ENCODE results near the gene SLC39A11. TPM values are rescaled to one million over a fixed set of nuclear protein-coding genes. Genes with fewer than 3 reads are reported as not detected.

SLC39A11 gene
- total RNA-seq, 1 experiment from 2014 or later = 15.2 TPM

GRCh38 chr17:72928454-72929136, 163.9 kb downstream of the SLC39A11 start:
- no peak overlapping the region for H3K18ac ChIP-seq (ENCODE audit: insufficient read length, low read depth, low read length)
- H3K27me3 ChIP-seq (ENCODE audit: insufficient read depth, low read length) = no peaks in the 10 kb centered on the region
- Mint-ChIP-seq H3K36me3 (ENCODE audit: insufficient read depth in 1 of 3, low read depth in 3 of 3) (no peaks in the 10 kb centered on the region), H3K27ac (peak overlapping the region in 1 of 3 experiments; percentile 32; a peak in 1 of 7 replicates), H3K9me3 (no peaks in the 10 kb centered on the region), H3K4me3 (no peak overlapping the region), H3K4me1 (peaks cover 0 to 5% of the 10 kb centered on the region in 2 experiments), H3K27me3 (ENCODE audit: low read depth) (no peaks in the 10 kb centered on the region; the same call in 1 of the 2 replicates)
- no peak overlapping the region for H2BK5ac ChIP-seq (ENCODE audit: insufficient read length, low read length)
- no peaks in the 10 kb centered on the region for H4K20me1 ChIP-seq (ENCODE audit: control insufficient read depth, insufficient read depth, insufficient read length)
- H3K79me2 ChIP-seq (ENCODE audit: insufficient read depth, low read length) = no peaks in the 10 kb centered on the region
- no peak overlapping the region for H2AK5ac ChIP-seq (ENCODE audit: insufficient read length, low read length)
- no peak overlapping the region for H4K91ac ChIP-seq (ENCODE audit: insufficient read length, low read depth, low read length)
- H3K4me2 ChIP-seq (ENCODE audit: insufficient read depth, insufficient read length, low read length) = no peak overlapping the region
- no peak overlapping the region for H2BK20ac ChIP-seq (ENCODE audit: low read depth, low read length, poor library complexity, severe bottlenecking)
- no peak overlapping the region for H3K27ac ChIP-seq (ENCODE audit: insufficient read length, low read depth, low read length)
- H4K8ac ChIP-seq (replicated peaks; ENCODE audit: insufficient read length, low read depth, low read length) = no peak overlapping the region
- H2BK15ac ChIP-seq (ENCODE audit: low read depth, low read length) = no peak overlapping the region
- H2BK120ac ChIP-seq (ENCODE audit: low read depth, low read length, poor library complexity, severe bottlenecking) = no peak overlapping the region
- no peak overlapping the region for H3T11ph ChIP-seq (ENCODE audit: low read length)
- no peak for DNase-seq
- no peak overlapping the region for H4K5ac ChIP-seq (ENCODE audit: insufficient read length, low read depth, low read length)
- H2AFZ ChIP-seq (ENCODE audit: low read length) = no peak overlapping the region
- H3K56ac ChIP-seq (ENCODE audit: insufficient read length, low read depth, low read length) = no peak overlapping the region
- H3K9ac ChIP-seq (ENCODE audit: extremely low read depth, insufficient read length, low read length) = no peak overlapping the region
- H3K9me3 ChIP-seq (ENCODE audit: control insufficient read depth, low read depth, low read length) = no peaks in the 10 kb centered on the region
- H3K14ac ChIP-seq (ENCODE audit: insufficient read depth, low read length) = no peak overlapping the region
- H3K4me1 ChIP-seq (ENCODE audit: insufficient read depth, low read length) = no peaks in the 10 kb centered on the region; the same call in 1 of the 2 replicates
- no peak overlapping the region for H2BK12ac ChIP-seq (ENCODE audit: insufficient read length, low read depth, low read length)
- no peak overlapping the region for H3K4ac ChIP-seq (ENCODE audit: low read depth, low read length)
- H3K79me1 ChIP-seq (ENCODE audit: insufficient read depth, low read depth, low read length, poor library complexity, severe bottlenecking) = no peaks in the 10 kb centered on the region
- WGBS (ENCODE audit: extremely low coverage, insufficient read length, low lambda C conversion rate) = no CpG with 5 or more reads among the region's 7 CpGs
- no peak overlapping the region for H3K23ac ChIP-seq (ENCODE audit: insufficient read length, low read depth, low read length)
- H3K23me2 ChIP-seq (ENCODE audit: insufficient read length, low read depth, low read length, poor library complexity, severe bottlenecking) = no peaks in the 10 kb centered on the region
- TF ChIP-seq CTCF (conservative IDR thresholded peaks at IDR 0.05) = no peak
